ENCODE results near the gene GRIA1.

The GRIA1 gene

GRCh38 chr5:153745778-153746395 lies 255.4 kb downstream of the GRIA1 start:
- no peak for DNase-seq

GRCh38 chr5:153746440-153746839 lies 256.0 kb downstream of the GRIA1 start:
- no peak for DNase-seq

- no peak for DNase-seq
Measured at GRCh38 chr5:153748823-153749222, 258.4 kb downstream of the GRIA1 start.

GRCh38 chr5:153749960-153750359 lies 259.5 kb downstream of the GRIA1 start:
- DNase-seq: no peak

GRCh38 chr5:153751251-153751650 lies 260.8 kb downstream of the GRIA1 start:
- DNase-seq: no peak

- DNase-seq: no peak
Measured at GRCh38 chr5:153752890-153753289, 262.4 kb downstream of the GRIA1 start.

GRCh38 chr5:153753645-153754432 lies 263.4 kb downstream of the GRIA1 start:
- no peak for DNase-seq

- no peak for DNase-seq
Measured at GRCh38 chr5:153755913-153756500, 265.5 kb downstream of the GRIA1 start.

- peak in 1 of 2 experiments; percentile 10 for DNase-seq
Measured at GRCh38 chr5:153756540-153756939, 266.1 kb downstream of the GRIA1 start.

GRCh38 chr5:153765987-153766386 lies 275.5 kb downstream of the GRIA1 start:
- DNase-seq: no peak

- no peak for DNase-seq
Measured at GRCh38 chr5:153767221-153768188, 277.0 kb downstream of the GRIA1 start.

GRCh38 chr5:153770066-153770465 lies 279.6 kb downstream of the GRIA1 start:
- no peak for DNase-seq

- DNase-seq: no peak
Measured at GRCh38 chr5:153774686-153775085, 284.2 kb downstream of the GRIA1 start.

GRCh38 chr5:153775923-153776322 lies 285.5 kb downstream of the GRIA1 start:
- DNase-seq: no peak

- DNase-seq: no peak
Measured at GRCh38 chr5:153777681-153778581, 287.5 kb downstream of the GRIA1 start.

- DNase-seq: no peak
Measured at GRCh38 chr5:153779836-153780235, 289.4 kb downstream of the GRIA1 start.

- DNase-seq: no peak
Measured at GRCh38 chr5:153780876-153781705, 290.6 kb downstream of the GRIA1 start.

- DNase-seq: no peak
Measured at GRCh38 chr5:153782589-153783361, 292.3 kb downstream of the GRIA1 start.

- DNase-seq: no peak
Measured at GRCh38 chr5:153783362-153783658, 292.8 kb downstream of the GRIA1 start.

- DNase-seq: no peak
Measured at GRCh38 chr5:153784277-153784676, 293.8 kb downstream of the GRIA1 start.

All from SW 1271 (cell line).